GM15510 (cell line): ENCODE data around the gene COQ8A.

Experiments
- POLR2A ChIP-seq: IDR thresholded peaks from 3 replicates; pipeline ENCODE4 v1.6.1; 2011; ENCODE audit warnings: borderline replicate concordance; ENCODE audit not compliant: insufficient read length; ENCODE audit errors: extremely low read depth

Gene COQ8A

GRCh38 chr1:226943927-226944326, 3.8 kb downstream of the COQ8A start:
- TF ChIP-seq POLR2A = no peak

- no peak for TF ChIP-seq POLR2A
Observed at GRCh38 chr1:226945106-226945857, 5.2 kb downstream of the COQ8A start.

GRCh38 chr1:226945858-226946245, 5.8 kb downstream of the COQ8A start:
- TF ChIP-seq POLR2A = no peak

GRCh38 chr1:226946285-226946684, 6.2 kb downstream of the COQ8A start:
- TF ChIP-seq POLR2A = no peak

- TF ChIP-seq POLR2A = no peak
Observed at GRCh38 chr1:226946841-226947240, 6.7 kb downstream of the COQ8A start.

GRCh38 chr1:226948051-226948450, 8.0 kb downstream of the COQ8A start:
- TF ChIP-seq POLR2A = no peak

GRCh38 chr1:226948480-226948879, 8.4 kb downstream of the COQ8A start:
- no peak for TF ChIP-seq POLR2A

- TF ChIP-seq POLR2A = no peak
Observed at GRCh38 chr1:226948996-226949395, 8.9 kb downstream of the COQ8A start.

GRCh38 chr1:226949401-226949800, 9.3 kb downstream of the COQ8A start:
- TF ChIP-seq POLR2A = no peak

GRCh38 chr1:226950316-226950715, 10.2 kb downstream of the COQ8A start:
- no peak for TF ChIP-seq POLR2A

GRCh38 chr1:226950871-226951270, 10.8 kb downstream of the COQ8A start:
- no peak for TF ChIP-seq POLR2A

GRCh38 chr1:226951286-226952117, 11.4 kb downstream of the COQ8A start:
- TF ChIP-seq POLR2A = no peak

- no peak for TF ChIP-seq POLR2A
Observed at GRCh38 chr1:226952118-226952441, 12.0 kb downstream of the COQ8A start.

GRCh38 chr1:226953175-226953800, 13.2 kb downstream of the COQ8A start:
- no peak for TF ChIP-seq POLR2A

GRCh38 chr1:226954337-226954736, 14.2 kb downstream of the COQ8A start:
- no peak for TF ChIP-seq POLR2A

GRCh38 chr1:226954777-226955176, 14.7 kb downstream of the COQ8A start:
- no peak for TF ChIP-seq POLR2A

- no peak for TF ChIP-seq POLR2A
Observed at GRCh38 chr1:226956942-226957713, 17.0 kb downstream of the COQ8A start.
